ENCODE results near the gene SIX4. TPM values are rescaled to one million over a fixed set of nuclear protein-coding genes. Genes with fewer than 3 reads are reported as not detected.
A peak's percentile ranks its signal among the peaks of the same experiment; 100 is the strongest.

Gene SIX4
- total and polyA plus RNA-seq, 10 of the 15 experiments (the other 5 are each of a cell fraction or from before 2014, with no cell fraction given): 0.04 to 0.26 (median 0.06) TPM; not detected in 5

DNA sequence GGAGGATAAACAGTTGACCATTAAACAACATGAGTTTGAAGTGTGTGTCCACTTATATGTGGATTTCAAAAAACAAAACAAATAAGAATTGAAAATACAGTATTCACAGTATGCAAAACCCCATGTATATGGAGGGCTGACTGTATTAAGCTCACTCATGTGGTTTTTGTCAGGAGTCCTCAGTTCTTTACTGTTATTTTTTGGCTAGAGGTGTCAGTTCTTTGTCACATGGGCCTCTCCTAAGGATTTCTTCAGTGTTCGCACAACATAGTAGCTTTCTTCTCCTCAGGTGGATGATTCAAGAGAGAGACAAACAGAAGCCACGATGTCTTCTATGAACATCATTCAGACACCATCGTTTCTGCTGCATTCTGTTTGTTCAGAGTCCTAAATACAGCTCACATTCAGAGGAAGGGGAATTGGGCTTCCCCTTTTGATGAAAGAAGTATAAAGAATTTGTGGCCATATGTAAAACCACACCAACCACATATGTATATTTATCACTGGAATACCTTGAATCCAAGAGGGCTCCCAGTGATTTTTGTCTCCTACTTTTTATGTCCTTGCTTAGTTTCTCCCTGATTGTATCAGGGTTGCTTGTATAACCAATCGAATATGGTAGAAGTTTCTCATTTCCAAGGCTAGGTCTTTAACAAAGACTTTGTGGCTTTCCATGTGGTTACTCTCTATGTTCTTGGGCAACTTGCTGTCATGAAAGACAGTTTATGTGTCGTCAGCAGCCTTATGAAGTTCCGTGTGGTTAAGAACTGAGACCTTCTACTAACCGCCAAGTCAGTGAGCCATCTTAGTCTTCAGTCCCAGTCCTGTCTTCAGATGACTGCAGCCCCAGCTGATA is 29.3 kb upstream of the SIX4 start (continued):
- TF ChIP-seq, protein P1, sequence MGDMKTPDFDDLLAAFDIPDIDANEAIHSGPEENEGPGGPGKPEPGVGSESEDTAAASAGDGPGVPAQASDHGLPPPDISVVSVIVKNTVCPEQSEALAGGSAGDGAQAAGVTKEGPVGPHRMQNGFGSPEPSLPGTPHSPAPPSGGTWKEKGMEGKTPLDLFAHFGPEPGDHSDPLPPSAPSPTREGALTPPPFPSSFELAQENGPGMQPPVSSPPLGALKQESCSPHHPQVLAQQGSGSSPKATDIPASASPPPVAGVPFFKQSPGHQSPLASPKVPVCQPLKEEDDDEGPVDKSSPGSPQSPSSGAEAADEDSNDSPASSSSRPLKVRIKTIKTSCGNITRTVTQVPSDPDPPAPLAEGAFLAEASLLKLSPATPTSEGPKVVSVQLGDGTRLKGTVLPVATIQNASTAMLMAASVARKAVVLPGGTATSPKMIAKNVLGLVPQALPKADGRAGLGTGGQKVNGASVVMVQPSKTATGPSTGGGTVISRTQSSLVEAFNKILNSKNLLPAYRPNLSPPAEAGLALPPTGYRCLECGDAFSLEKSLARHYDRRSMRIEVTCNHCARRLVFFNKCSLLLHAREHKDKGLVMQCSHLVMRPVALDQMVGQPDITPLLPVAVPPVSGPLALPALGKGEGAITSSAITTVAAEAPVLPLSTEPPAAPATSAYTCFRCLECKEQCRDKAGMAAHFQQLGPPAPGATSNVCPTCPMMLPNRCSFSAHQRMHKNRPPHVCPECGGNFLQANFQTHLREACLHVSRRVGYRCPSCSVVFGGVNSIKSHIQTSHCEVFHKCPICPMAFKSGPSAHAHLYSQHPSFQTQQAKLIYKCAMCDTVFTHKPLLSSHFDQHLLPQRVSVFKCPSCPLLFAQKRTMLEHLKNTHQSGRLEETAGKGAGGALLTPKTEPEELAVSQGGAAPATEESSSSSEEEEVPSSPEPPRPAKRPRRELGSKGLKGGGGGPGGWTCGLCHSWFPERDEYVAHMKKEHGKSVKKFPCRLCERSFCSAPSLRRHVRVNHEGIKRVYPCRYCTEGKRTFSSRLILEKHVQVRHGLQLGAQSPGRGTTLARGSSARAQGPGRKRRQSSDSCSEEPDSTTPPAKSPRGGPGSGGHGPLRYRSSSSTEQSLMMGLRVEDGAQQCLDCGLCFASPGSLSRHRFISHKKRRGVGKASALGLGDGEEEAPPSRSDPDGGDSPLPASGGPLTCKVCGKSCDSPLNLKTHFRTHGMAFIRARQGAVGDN (IDR thresholded peaks at IDR 0.05): no peak
- TF ChIP-seq SMAD5 (IDR thresholded peaks at IDR 0.05; ENCODE audit: low read depth): no peak
- TF ChIP-seq TCF3 (IDR thresholded peaks at IDR 0.05; ENCODE audit: borderline replicate concordance, insufficient read depth, low read depth, low read length): 0 out of 2 replicates have a peak, but pooled peaks have one; percentile 15
- TF ChIP-seq SMAD1 (IDR thresholded peaks at IDR 0.05; ENCODE audit: low read depth, partially characterized antibody): no peak
- no peak for TF ChIP-seq ZNF207 (IDR thresholded peaks at IDR 0.05; ENCODE audit: borderline replicate concordance)
- peak; percentile 92 for TF ChIP-seq NFIC (IDR thresholded peaks at IDR 0.05; ENCODE audit: low read depth, low read length)
- peak; percentile 82 for TF ChIP-seq TBL1XR1 (IDR thresholded peaks at IDR 0.05; ENCODE audit: low read depth, low read length)
- peak; percentile 76 for TF ChIP-seq SPI1 (IDR thresholded peaks at IDR 0.05; ENCODE audit: borderline replicate concordance, insufficient read depth, low read depth, low read length)
- TF ChIP-seq, protein P2, sequence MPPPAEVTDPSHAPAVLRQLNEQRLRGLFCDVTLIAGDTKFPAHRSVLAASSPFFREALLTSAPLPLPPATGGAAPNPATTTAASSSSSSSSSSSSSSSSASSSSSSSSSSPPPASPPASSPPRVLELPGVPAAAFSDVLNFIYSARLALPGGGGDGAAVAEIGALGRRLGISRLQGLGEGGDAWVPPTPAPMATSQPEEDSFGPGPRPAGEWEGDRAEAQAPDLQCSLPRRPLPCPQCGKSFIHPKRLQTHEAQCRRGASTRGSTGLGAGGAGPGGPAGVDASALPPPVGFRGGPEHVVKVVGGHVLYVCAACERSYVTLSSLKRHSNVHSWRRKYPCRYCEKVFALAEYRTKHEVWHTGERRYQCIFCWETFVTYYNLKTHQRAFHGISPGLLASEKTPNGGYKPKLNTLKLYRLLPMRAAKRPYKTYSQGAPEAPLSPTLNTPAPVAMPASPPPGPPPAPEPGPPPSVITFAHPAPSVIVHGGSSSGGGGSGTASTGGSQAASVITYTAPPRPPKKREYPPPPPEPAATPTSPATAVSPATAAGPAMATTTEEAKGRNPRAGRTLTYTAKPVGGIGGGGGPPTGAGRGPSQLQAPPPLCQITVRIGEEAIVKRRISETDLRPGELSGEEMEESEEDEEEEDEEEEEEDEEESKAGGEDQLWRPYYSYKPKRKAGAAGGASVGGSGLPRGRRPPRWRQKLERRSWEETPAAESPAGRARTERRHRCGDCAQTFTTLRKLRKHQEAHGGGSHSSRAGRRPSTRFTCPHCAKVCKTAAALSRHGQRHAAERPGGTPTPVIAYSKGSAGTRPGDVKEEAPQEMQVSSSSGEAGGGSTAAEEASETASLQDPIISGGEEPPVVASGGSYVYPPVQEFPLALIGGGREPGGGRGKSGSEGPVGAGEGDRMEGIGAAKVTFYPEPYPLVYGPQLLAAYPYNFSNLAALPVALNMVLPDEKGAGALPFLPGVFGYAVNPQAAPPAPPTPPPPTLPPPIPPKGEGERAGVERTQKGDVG (CRISPR knock-in tag; IDR thresholded peaks at IDR 0.05): no peak
- no peak for TF ChIP-seq NRF1 (conservative IDR thresholded peaks at IDR 0.05; ENCODE audit: low read depth, low read length)
- peak; percentile 74; the same call in 1 of the 2 replicates for TF ChIP-seq BACH1 (IDR thresholded peaks at IDR 0.05; ENCODE audit: borderline replicate concordance)
- no peak for TF ChIP-seq NR2C2 (IDR thresholded peaks at IDR 0.05; ENCODE audit: borderline replicate concordance, control insufficient read depth, insufficient read length, low read depth)
- peak; percentile 66 for TF ChIP-seq GATAD2B (conservative IDR thresholded peaks at IDR 0.05; ENCODE audit: low read depth)
- peak; percentile 79; the same call in 1 of the 2 replicates for TF ChIP-seq NBN (IDR thresholded peaks at IDR 0.05)
- TF ChIP-seq BCL11A (IDR thresholded peaks at IDR 0.05; ENCODE audit: low read depth, low read length): peak; percentile 87
- TF ChIP-seq EP300 (IDR thresholded peaks at IDR 0.05; ENCODE audit: borderline replicate concordance in 1 of 2, control insufficient read depth in 1 of 2, low read depth in 2 of 2, low read length in 2 of 2): peak; percentile 91 to 95; a peak in 3 of 4 replicates
- no peak for TF ChIP-seq SUPT20H (IDR thresholded peaks at IDR 0.05; ENCODE audit: borderline replicate concordance, control insufficient read depth, low read depth, low read length)
- TF ChIP-seq, protein P3, sequence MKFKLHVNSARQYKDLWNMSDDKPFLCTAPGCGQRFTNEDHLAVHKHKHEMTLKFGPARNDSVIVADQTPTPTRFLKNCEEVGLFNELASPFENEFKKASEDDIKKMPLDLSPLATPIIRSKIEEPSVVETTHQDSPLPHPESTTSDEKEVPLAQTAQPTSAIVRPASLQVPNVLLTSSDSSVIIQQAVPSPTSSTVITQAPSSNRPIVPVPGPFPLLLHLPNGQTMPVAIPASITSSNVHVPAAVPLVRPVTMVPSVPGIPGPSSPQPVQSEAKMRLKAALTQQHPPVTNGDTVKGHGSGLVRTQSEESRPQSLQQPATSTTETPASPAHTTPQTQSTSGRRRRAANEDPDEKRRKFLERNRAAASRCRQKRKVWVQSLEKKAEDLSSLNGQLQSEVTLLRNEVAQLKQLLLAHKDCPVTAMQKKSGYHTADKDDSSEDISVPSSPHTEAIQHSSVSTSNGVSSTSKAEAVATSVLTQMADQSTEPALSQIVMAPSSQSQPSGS (IDR thresholded peaks at IDR 0.05; ENCODE audit: low read length): peak; percentile 90
- no peak for TF ChIP-seq STAT1 (conservative IDR thresholded peaks at IDR 0.05)
- no peak for TF ChIP-seq RCOR1 (conservative IDR thresholded peaks at IDR 0.05; ENCODE audit: low read depth, low read length)
- TF ChIP-seq JUND (IDR thresholded peaks at IDR 0.05; ENCODE audit: low read depth, low read length): no peak

Data from GM12878 (cell line).